ENCODE data around the gene TTC39B. TPM values are rescaled to one million over a fixed set of nuclear protein-coding genes. Genes with fewer than 3 reads are reported as not detected.

The TTC39B gene
- total RNA-seq, 1 experiment from 2014 or later, result 7.4 TPM

GRCh38 chr9:15116130-15116580 is 190.9 kb downstream of the TTC39B start:
- ChIA-PET POLR2A (no interaction called here), CTCF (no interaction called here), RAD21 (ENCODE audit: low non-redundant PET in 1 of 2, low total read pairs in 2 of 2, uncharacterized antibody in 2 of 2, unreplicated experiment in 2 of 2) (no interaction called here)
- Histone ChIP-seq H3K27me3 (ENCODE audit: insufficient read depth, low read length) (peaks cover 48% of the 10 kb centered on the region), H3K9me3 (ENCODE audit: control insufficient read depth in 1 of 2, insufficient read depth in 1 of 2, low read depth in 1 of 2, low read length in 2 of 2) (no peaks in the 10 kb centered on the region), H3K9ac (ENCODE audit: low read length) (no peak overlapping the region), H3K9me2 (ENCODE audit: insufficient read depth) (no peaks in the 10 kb centered on the region), H3K4me3 (replicated peaks in 1 of 2; ENCODE audit: low read depth in 1 of 2, low read length in 2 of 2) (no peak overlapping the region), H2AFZ (ENCODE audit: low read depth, low read length, poor library complexity, severe bottlenecking) (no peak overlapping the region), H3K4me1 (ENCODE audit: control insufficient read depth in 1 of 2, insufficient read depth in 2 of 2, low read length in 2 of 2) (no peaks in the 10 kb centered on the region), H3K79me2 (ENCODE audit: insufficient read depth, low read length) (no peaks in the 10 kb centered on the region), H3K4me2 (ENCODE audit: low read length) (no peak overlapping the region), H4K20me1 (ENCODE audit: insufficient read depth) (no peaks in the 10 kb centered on the region), H3K27ac (ENCODE audit: low read depth, low read length) (no peak overlapping the region), H3K36me3 (ENCODE audit: control insufficient read depth in 1 of 2, insufficient read depth in 2 of 2, low read length in 2 of 2) (no peaks in the 10 kb centered on the region)
- TF ChIP-seq SRF (IDR thresholded peaks at IDR 0.05; ENCODE audit: low read depth) (no peak), EGR1 (IDR thresholded peaks at IDR 0.05; ENCODE audit: low read depth) (no peak), POLR2AphosphoS5 (IDR thresholded peaks at IDR 0.05; ENCODE audit: low read depth, low read length) (no peak), SIN3A (IDR thresholded peaks at IDR 0.05; ENCODE audit: low read depth) (no peak), ZFX (IDR thresholded peaks at IDR 0.05) (no peak), CEBPB (IDR thresholded peaks at IDR 0.05; ENCODE audit: low read depth) (no peak), REST (IDR thresholded peaks at IDR 0.05; ENCODE audit: low read depth) (no peak), TCF7L2 (IDR thresholded peaks at IDR 0.05; ENCODE audit: borderline replicate concordance, extremely low read depth, insufficient read depth, insufficient read length) (no peak), ZBTB33 (IDR thresholded peaks at IDR 0.05; ENCODE audit: extremely low read depth, insufficient replicate concordance, low read length) (no peak), EZH2 (IDR thresholded peaks at IDR 0.05) (no peak)
- TF ChIP-seq, protein P1, sequence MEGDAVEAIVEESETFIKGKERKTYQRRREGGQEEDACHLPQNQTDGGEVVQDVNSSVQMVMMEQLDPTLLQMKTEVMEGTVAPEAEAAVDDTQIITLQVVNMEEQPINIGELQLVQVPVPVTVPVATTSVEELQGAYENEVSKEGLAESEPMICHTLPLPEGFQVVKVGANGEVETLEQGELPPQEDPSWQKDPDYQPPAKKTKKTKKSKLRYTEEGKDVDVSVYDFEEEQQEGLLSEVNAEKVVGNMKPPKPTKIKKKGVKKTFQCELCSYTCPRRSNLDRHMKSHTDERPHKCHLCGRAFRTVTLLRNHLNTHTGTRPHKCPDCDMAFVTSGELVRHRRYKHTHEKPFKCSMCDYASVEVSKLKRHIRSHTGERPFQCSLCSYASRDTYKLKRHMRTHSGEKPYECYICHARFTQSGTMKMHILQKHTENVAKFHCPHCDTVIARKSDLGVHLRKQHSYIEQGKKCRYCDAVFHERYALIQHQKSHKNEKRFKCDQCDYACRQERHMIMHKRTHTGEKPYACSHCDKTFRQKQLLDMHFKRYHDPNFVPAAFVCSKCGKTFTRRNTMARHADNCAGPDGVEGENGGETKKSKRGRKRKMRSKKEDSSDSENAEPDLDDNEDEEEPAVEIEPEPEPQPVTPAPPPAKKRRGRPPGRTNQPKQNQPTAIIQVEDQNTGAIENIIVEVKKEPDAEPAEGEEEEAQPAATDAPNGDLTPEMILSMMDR (IDR thresholded peaks at IDR 0.05 in 2 of 3, conservative IDR thresholded peaks at IDR 0.05 in 1 of 3; ENCODE audit: borderline replicate concordance in 1 of 3, insufficient read depth in 1 of 3, low read depth in 2 of 3, low read length in 2 of 3), result no peak
- intact Hi-C loops (cut with micrococcal nuclease), result no loop called here
- ATAC-seq (no peak), DNase-seq (ENCODE audit: low read depth, low spot score) (no peak)
- BruUV-seq (replicated peaks), result no TSS peak
